Measurements from ENCODE around the gene ZC3H6.
"Not testable (repeated sequence)": the region's sequence is repeated elsewhere in the genome, so short reads cannot be mapped to it uniquely, and the experiment has no call there.

The ZC3H6 gene

DNA sequence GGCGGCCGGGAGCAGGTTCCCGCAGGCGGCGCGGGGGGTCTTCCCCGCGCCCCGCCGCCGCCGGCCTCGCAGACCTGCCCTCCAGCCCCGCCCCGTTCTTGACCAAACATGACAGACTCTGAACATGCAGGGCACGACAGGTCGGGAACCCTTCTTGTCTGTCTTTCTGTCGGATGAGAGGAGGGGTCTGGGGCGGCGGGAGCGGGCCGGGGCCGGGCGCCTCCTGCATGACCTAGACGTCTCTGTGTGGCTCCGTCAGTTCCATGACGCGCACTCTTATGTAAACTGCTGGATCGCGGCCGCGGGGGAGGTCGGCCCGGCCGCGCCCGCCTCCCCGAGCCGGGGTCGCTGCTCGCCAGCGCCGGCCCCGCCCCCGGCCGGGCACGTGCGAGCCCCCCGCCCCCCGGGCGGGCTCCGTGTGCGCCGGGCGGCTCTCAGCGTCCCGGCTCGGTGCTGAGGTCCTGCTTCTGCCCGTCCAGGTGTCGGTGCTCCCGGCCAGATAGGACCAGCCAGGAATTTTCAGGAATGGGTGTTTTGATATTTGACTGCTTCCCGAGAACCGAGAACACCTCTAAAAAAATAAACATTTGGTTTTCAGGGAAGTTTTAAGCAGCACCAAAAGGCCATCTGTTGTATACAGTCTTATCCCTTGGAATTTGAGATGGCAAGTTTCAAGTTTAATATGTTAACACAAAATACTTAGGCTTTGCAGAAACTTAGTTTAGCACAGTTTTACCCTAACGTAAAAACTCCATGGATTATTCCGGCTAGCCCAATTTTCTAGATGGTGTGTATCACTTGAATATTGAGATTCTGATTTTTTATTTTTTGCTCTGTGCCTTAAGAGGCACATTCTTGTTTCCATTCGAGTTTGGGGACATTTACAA, 733 bp downstream of the ZC3H6 start:
- peak; percentile 92 for DNase-seq (ENCODE audit: low spot score)

GRCh38 chr2:112276954-112277353, 1.6 kb downstream of the ZC3H6 start:
- DNase-seq (ENCODE audit: low spot score): no peak

DNA sequence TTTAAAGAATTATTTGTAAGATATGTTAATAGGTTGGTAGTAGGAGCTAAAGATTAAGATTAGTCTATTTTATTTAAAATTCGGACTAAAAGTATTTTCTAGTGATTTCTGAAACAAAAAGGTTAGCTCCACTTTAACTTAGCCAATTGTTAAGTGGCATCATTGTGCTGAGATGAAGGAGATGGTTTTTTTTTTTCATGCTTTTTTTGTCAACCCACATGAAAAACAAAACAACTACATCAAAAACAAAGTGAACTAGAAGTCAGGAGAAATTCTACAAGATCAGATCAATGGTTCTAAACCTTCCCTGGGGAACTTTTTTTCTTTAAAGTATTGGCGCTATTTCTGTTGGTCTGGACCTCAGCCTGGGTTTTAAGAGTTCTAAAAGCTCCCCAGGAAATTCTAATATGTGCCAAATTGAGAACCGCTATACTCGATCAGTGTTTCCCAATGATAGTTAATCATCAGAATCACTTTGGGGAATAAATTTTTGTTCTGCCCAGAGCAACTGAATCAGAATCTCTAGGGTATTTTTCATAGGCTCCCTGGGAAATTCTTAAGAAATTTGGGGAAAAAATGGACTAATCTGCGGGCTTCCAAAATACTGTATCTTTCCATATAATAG, 2.3 kb downstream of the ZC3H6 start:
- DNase-seq (ENCODE audit: low spot score): peak; percentile 16

DNA sequence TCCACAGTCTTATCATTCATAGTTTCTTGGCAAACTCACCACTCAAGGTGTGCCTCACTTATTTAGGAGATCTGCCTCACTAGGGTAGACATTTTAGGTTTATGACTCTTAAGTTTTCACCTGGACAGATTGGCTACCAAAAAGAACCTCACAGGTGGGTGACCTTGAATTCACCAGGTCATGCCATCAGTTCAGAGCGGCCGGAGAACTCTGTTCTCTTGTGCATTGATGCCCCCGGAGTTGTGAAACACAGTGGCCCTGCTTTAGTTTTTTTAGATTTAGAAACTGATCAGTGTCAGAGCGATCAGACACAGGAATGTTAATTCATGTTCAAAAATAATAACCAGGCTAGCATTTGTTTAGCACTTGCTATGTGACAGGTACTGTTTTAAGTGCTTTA, 6.7 kb downstream of the ZC3H6 start:
- not testable (repeated sequence) for DNase-seq (ENCODE audit: low spot score)

DNA sequence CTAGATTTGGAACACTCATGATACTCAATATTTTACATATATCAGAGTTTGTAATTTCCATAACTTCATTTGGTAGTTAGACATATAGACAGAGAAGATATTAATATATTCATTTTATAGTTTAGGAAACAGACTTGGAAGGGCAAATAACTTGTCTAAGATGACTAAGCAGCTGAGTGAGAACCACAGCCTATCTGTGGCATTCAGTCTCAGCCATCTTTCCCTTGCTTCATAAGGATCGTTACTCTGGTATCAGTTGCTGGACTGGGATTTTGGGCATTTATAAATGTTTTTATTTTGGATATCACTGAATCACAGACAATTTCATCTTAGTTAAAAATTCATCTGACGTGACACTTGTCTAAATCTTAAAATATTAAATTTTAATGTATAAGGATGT, 8.1 kb downstream of the ZC3H6 start:
- not testable (repeated sequence) for DNase-seq (ENCODE audit: low spot score)

- no peak for DNase-seq (ENCODE audit: low spot score)
These were observed 14.7 kb downstream of the ZC3H6 start for GRCh38 chr2:112290088-112290487.

DNA sequence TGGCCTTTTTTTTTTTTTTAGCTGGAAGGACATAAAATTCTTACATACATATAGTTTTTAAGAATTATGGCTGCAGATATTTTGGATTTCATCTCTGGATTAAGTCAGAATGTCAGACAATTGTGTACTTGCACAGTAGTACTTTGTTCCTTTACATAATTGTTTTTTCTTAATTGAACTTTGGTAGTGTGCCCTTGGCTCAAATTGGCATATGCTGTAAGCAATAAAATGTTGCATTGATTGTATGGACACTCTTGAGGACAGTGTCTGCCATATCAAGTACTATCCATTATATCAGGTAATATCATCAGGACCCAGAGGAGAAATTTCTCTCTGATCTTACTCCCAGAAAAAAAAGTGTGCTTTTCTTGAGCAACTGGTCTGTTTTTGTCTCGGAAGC, 15.3 kb downstream of the ZC3H6 start:
- no peak for DNase-seq (ENCODE audit: low spot score)

DNA sequence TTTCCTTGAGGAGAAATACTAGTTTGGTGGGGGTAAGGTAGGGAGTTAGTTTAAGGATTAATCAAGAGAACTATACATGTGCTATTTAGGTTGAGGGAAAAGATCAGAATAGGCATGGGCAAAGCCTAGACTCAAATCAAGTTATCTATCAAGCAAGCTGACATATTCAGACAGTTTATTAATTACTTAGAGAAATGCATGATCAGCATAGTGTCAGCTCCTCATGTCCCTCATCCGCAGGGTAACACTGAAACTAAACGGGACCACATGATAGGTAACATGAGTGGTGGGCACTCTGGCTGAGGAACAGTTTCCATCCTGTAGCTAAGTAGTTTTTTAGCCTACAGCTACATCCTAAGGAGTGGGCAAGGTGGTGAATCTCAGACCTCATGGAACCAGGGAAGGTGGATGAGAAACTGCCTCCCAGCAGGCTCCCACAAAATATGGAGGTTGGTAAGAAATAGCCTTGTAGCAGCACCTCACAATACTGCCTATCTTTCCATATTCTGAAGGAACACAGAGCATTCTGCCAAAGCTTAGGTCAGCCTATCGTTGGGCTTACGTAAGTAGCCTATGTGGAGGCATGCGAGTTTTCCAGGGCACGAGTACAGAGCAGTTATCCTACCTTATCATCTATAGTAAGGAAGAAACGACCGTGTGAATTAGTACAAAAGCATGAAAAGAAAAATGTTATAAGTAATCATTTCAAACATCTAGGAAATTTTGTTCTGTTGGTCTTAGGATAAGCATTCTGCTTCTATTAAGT, 18.4 kb downstream of the ZC3H6 start:
- DNase-seq (ENCODE audit: low spot score): no peak

- DNase-seq (ENCODE audit: low spot score): peak; percentile 11
These were observed 20.1 kb downstream of the ZC3H6 start for GRCh38 chr2:112295407-112296078.

- no peak for DNase-seq (ENCODE audit: low spot score)
These were observed 21.0 kb downstream of the ZC3H6 start for GRCh38 chr2:112296407-112296806.

GRCh38 chr2:112301171-112301584, 25.8 kb downstream of the ZC3H6 start:
- DNase-seq (ENCODE audit: low spot score): peak; percentile 46

DNA sequence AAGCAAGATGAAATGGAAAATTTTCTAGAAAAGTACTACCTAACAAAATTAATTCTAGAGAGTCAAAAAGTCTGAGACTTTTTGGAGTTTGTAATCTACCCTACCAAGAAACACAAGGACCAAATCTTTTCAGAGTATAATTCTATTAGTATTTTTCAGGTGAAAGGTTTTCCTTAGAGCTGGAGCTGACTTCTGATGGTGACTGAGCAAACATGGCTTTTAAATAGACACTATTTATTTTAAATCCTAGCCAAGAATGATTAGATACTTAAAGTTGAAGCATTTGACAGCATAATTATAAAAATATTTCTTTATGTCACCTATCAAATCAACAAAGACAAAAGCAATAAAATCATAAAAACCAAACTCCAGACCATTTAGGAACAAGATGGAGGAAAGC, 26.6 kb downstream of the ZC3H6 start:
- no peak for DNase-seq (ENCODE audit: low spot score)

DNA sequence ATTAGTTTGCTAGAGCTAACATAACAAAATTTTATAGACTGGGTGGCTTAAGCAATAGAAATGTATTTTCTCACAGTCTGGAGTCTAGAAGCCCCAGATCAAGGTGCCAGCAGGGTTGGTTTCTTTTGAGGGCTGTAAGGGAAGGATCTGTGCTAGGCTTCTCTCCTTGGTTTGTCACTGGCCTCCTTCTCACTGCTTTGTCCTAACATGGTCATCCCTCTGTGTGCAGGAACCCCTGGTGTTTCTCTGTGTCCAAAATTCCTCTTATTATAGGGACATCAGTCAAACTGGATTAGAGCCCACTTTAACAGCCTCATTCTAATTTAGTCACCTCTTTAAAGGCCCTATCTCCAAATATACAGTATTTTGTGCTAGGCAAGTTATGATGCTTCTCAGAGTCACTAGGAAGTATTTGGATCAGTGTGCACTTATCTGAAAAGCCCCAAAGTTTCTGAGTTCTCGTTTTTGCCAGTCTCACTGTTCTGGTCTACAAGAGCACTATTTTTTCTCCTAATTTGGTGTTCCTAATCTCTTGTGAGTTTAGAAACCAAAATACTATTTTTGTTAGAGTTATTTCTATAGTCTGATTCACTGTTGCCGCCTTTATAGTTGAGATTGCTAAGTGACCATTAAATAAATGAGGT, 29.0 kb downstream of the ZC3H6 start:
- DNase-seq (ENCODE audit: low spot score): no peak

GRCh38 chr2:112305132-112305531, 29.7 kb downstream of the ZC3H6 start:
- no peak for DNase-seq (ENCODE audit: low spot score)

DNA sequence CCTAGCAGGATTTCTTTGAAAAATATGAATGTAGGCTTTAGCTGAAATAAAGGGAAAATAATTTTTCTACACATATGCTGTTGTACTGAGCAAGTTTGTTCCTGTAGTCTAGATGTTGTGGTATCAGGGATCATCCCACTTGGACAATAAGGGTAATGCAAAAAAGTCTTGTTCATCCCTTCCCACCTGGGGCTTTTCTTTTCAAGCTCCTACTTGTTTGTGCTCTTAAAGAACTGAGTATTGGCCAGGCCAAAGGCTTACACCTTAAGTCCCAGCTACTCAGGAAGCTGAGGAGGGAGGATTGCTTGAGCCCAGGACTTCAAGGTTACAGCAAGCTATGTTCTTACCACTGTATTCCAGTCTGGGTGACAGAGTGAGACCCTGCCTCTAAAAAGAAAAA, 35.5 kb downstream of the ZC3H6 start:
- no peak for DNase-seq (ENCODE audit: low spot score)

DNA sequence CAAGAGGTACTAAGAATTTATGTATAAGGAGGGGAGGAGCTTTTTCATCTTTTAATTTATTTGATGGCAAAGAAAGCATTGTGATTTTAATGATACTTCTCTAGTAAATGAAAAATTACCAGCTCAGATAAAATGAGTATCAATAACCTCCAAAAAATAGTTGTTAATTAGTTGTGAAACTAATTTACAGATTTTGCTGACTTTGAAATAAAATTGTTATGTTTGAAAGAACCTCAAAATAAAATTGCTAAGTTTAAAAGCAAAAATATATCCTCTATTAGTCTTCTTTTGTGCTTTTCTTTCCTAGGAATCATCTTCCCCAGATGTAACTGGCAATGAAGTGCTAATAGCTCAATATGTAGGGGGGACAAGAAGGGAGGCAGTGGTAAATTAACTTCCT, 36.5 kb downstream of the ZC3H6 start:
- no peak for DNase-seq (ENCODE audit: low spot score)

GRCh38 chr2:112312821-112313220, 37.4 kb downstream of the ZC3H6 start:
- DNase-seq (ENCODE audit: low spot score): no peak

- DNase-seq (ENCODE audit: low spot score): no peak
These were observed 39.5 kb downstream of the ZC3H6 start for GRCh38 chr2:112314856-112315255.

DNA sequence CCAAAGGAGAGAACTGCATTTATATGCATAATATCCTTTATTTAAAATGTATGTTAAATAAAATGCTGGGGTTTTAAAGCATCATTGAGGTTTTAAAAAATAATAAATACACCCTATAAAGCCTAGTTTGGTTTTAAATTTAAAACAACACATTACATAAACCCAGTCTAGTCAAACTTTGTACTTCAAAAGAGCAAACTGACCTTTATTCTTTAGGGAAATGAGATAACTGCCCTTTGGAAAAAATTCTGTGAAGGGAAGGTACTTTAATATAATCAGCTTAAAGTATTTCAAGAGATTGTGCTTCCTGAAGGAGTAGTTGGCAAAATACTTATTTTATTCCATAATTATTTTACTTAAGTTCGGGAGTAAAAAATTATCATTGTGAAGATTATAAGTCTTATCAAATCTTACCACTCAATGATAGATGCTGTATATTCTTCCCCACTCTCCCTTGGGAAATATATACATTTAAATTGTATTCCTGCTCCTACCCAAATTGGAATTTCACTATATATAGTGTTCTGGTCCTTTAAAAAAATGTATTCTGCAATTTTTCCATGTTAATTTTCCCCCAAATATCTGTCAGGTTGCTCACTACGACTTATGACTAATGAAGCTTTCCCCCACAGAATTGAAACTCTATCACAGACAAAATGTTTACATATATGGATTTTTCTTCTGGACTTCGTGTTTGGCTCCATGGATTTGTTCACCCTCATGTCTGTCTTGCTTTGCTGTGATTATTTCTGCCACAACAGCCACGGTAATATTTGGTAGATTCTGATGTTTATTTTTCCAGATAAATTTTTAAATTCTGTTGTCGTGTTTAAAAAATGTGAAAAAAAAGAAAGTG, 42.1 kb downstream of the ZC3H6 start:
- DNase-seq (ENCODE audit: low spot score): peak; percentile 22

- DNase-seq (ENCODE audit: low spot score): no peak
These were observed 43.1 kb downstream of the ZC3H6 start for GRCh38 chr2:112318515-112318914.
